ENCODE results near the gene GUCY1B1. TPM values are rescaled to one million over a fixed set of nuclear protein-coding genes. Genes with fewer than 3 reads are reported as not detected.

The GUCY1B1 gene
- total RNA-seq, 1 donor from 2014 or later, result 1.7 TPM

DNA sequence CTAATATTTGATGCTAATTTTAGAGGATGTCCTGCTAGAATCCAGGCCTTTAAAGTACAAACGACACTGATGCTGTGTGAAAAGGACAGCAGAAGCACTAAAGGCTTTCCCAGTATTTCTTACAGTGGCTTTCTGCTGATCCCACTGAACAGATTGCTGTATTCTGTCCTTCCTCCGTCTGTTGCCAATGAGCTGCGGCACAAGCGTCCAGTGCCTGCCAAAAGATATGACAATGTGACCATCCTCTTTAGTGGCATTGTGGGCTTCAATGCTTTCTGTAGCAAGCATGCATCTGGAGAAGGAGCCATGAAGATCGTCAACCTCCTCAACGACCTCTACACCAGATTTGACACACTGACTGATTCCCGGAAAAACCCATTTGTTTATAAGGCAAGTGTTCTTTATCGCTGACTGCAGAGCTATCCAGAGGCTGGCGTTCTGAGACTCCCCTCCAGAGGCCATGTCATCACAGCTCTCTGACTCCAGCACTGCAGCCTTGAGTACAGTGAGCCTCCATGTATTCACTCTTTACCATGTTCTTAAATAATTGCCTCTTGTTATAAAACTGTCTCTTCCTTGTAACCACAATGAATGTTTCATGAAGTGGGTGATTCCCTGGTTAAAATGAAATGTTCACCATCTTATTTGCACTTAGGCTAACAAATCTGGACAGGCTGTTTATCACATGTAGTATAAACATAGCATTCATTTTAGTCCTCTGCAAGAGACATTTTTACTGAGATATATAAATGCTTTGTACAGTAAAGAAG lies 43.6 kb downstream of the GUCY1B1 start:
- H3K4me3 ChIP-seq (ENCODE audit: low read depth, low read length), result no peak overlapping the region
- DNase-seq (ENCODE audit: low read depth), result no peak
- H3K27me3 ChIP-seq (ENCODE audit: control insufficient read depth, insufficient read depth, low read length), result no peaks in the 10 kb centered on the region
- TF ChIP-seq CTCF (IDR thresholded peaks at IDR 0.05; ENCODE audit: insufficient read depth, low read length, poor library complexity, severe bottlenecking), result no peak
- H3K36me3 ChIP-seq (ENCODE audit: control insufficient read depth, insufficient read depth, low read length), result no peaks in the 10 kb centered on the region

GRCh38 chr4:155805016-155805415 lies 46.2 kb downstream of the GUCY1B1 start:
- no peak for TF ChIP-seq CTCF (IDR thresholded peaks at IDR 0.05; ENCODE audit: insufficient read depth, low read length, poor library complexity, severe bottlenecking)
- no peaks in the 10 kb centered on the region for H3K27me3 ChIP-seq (ENCODE audit: control insufficient read depth, insufficient read depth, low read length)
- no peak for DNase-seq (ENCODE audit: low read depth)
- H3K4me3 ChIP-seq (ENCODE audit: low read depth, low read length), result no peak overlapping the region
- no peaks in the 10 kb centered on the region for H3K36me3 ChIP-seq (ENCODE audit: control insufficient read depth, insufficient read depth, low read length)

GRCh38 chr4:155807021-155807420 lies 48.2 kb downstream of the GUCY1B1 start:
- Histone ChIP-seq H3K27me3 (ENCODE audit: control insufficient read depth, insufficient read depth, low read length) (no peaks in the 10 kb centered on the region), H3K4me3 (ENCODE audit: low read depth, low read length) (no peak overlapping the region), H3K36me3 (ENCODE audit: control insufficient read depth, insufficient read depth, low read length) (no peaks in the 10 kb centered on the region)
- TF ChIP-seq CTCF (IDR thresholded peaks at IDR 0.05; ENCODE audit: insufficient read depth, low read length, poor library complexity, severe bottlenecking), result no peak
- no peak for DNase-seq (ENCODE audit: low read depth)

GRCh38 chr4:155809835-155810234 lies 51.0 kb downstream of the GUCY1B1 start:
- no peak for DNase-seq (ENCODE audit: low read depth)
- peak; percentile 61 for TF ChIP-seq CTCF (IDR thresholded peaks at IDR 0.05; ENCODE audit: insufficient read depth, low read length, poor library complexity, severe bottlenecking)
- H3K27me3 ChIP-seq (ENCODE audit: control insufficient read depth, insufficient read depth, low read length), result no peaks in the 10 kb centered on the region
- no peak overlapping the region for H3K4me3 ChIP-seq (ENCODE audit: low read depth, low read length)
- H3K36me3 ChIP-seq (ENCODE audit: control insufficient read depth, insufficient read depth, low read length), result no peaks in the 10 kb centered on the region

DNA sequence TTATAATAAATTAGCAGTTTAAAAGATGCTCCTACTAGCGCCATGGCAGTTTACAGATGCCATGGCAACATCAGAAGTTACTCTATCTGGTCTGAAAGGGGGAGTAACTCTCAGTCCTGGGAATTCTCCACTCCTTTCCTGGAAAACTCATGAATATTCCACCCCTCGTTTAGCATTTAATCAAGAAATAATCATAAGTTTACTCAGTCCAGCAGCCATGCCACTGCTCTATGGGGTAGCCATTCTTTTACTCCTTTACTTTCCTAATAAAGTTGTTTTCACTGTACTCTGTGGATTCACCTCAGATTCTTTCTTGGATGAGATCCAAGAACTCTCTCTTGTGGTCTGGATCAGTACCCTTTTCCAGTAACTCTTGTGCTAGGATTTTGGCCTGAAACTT lies 52.3 kb downstream of the GUCY1B1 start:
- H3K36me3 ChIP-seq (ENCODE audit: control insufficient read depth, insufficient read depth, low read length), result no peaks in the 10 kb centered on the region
- no peak for DNase-seq (ENCODE audit: low read depth)

More for the DNA sequence above, 52.3 kb downstream of the GUCY1B1 start:
- no peak for TF ChIP-seq CTCF (IDR thresholded peaks at IDR 0.05; ENCODE audit: insufficient read depth, low read length, poor library complexity, severe bottlenecking)
- H3K27me3 ChIP-seq (ENCODE audit: control insufficient read depth, insufficient read depth, low read length), result no peaks in the 10 kb centered on the region
- H3K4me3 ChIP-seq (ENCODE audit: low read depth, low read length), result no peak overlapping the region

Measured in kidney epithelial cell (primary cell).